Body of pancreas (tissue), 4 donors: Measurements from ENCODE around the gene GPX3. TPM values are rescaled to one million over a fixed set of nuclear protein-coding genes. Genes with fewer than 3 reads are reported as not detected.

Experiments used
- ATAC-seq: fragments of 150-250 bp; one replicate; pipeline ENCODE4 v1.9.1; 2016
- DNase-seq, 4 donors: peaks; one replicate each; pipeline ENCODE4 v3.0.0-alpha.2; 2019
- H3K27ac ChIP-seq, 4 donors: fragments of 200-600 bp; sonication (generic); 1 replicate in 3 of 4; 2 replicates in 1 of 4; pipeline versions ENCODE4 v1.5.1 to v1.6.1; 2016 to 2019; ENCODE audit warnings: mild to moderate bottlenecking in 1 of 4, mixed read lengths in 1 of 4, moderate library complexity in 1 of 4
- H3K27me3 ChIP-seq, 2 donors: fragments of 200-600 bp; sonication (generic); one replicate each; pipeline ENCODE4 v1.6.0; 2016; ENCODE audit warnings: mild to moderate bottlenecking in 1 of 2
- H3K36me3 ChIP-seq, 2 donors: fragments of 200-600 bp; sonication (generic); replicated peaks in 1 of 2; 2 replicates each; pipeline ENCODE4 v1.5.1; 2016; ENCODE audit warnings: low read depth in 2 of 2; ENCODE audit not compliant: insufficient read depth in 1 of 2
- H3K4me1 ChIP-seq: fragments of 200-600 bp; sonication (generic); one replicate; pipeline ENCODE4 v1.6.0; 2016
- H3K4me3 ChIP-seq, 2 donors: fragments of 200-600 bp; sonication (generic); 1 replicate in 1 of 2; 2 replicates in 1 of 2; pipeline ENCODE4 v1.5.1; 2016 to 2019
- H3K9me3 ChIP-seq, 3 donors: fragments of 200-600 bp; sonication (generic); 1 replicate in 2 of 3; 2 replicates in 1 of 3; pipeline ENCODE4 v1.5.1; 2016
- CTCF ChIP-seq, 7 experiments: fragments of 450-650 bp in 4 of 7; fragments of 200-600 bp in 3 of 7; sonication (generic) in 3 of 7; IDR thresholded peaks; one replicate each; pipeline ENCODE4 v1.5.1; 2016 to 2019; ENCODE audit warnings: antibody characterized with exemption in 7 of 7
- POLR2A ChIP-seq, 3 donors: fragments of 450-650 bp; IDR thresholded peaks; one replicate each; pipeline ENCODE4 v1.6.1; 2016; ENCODE audit warnings: antibody characterized with exemption in 3 of 3, mild to moderate bottlenecking in 2 of 3
- WGBS, 2 donors: methylation state at CpG; one replicate each; pipeline ENCODE4 v1.1.5; 2017; 5-methylcytosine and 5-hydroxymethylcytosine counted together
- intact Hi-C: fragments of 100-400 bp; cut with DNase I; formaldehyde crosslinking; loops from one replicate; pipeline ENCODE4 v1.15.1; 2023
- total RNA-seq, 2 donors: library from RNA; depleted of rRNA; stranded (reverse); fragments of >200 nt; gene quantifications; one replicate each; pipeline ENCODE4 v1.1.0, GENCODE V29; 2016

The GPX3 gene
- total RNA-seq, 2 donors from 2014 or later = 686 to 1,482 TPM

DNA sequence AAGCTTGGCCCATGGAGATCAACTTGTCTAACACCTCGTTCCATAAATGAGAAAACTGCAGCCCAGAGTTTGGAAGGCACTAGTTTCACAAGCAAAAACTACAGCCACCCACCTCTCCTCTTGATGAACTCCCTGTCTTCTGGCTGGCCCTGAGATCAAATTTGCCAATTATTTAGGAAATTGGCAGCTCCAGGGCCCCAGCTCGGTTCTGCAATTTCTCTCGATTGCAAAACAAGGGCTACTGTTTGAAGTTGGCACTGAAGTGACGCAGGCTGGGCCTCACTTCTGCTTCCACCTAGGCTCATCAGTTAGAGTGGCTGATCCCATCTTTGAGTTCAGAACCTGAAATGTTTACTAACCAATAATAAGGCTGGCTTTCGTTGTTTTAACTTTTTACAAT lies 3.7 kb upstream of the GPX3 start:
- intact Hi-C loops = no loop called here

DNA sequence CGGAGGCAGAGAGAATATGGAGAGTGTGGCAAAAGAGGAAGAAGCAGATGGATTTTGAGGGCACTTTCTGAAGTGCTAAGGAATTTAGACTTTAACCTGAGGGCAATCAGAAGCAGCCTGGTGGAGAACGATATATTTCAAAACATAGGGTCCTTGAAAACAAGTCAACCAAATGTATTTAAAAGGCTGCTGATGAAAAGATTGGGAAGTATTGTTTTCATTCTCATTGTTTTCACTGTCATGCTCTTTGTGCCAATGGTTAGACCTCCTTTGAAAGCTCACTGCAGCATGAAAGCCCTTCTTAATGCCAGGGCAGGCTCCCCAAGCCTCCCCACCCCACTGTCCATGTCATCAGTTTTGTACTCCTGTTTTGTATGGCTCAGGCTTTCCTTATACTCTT lies 2.5 kb upstream of the GPX3 start:
- no peak for ATAC-seq
- Histone ChIP-seq H3K4me1 (peaks cover 15% of the 10 kb centered on the region), H3K27me3 (no peaks in the 10 kb centered on the region), H3K4me3 (no peak overlapping the region), H3K36me3 (no peaks in the 10 kb centered on the region), H3K27ac (no peak overlapping the region), H3K9me3 (no peaks in the 10 kb centered on the region)
- no peak for DNase-seq
- TF ChIP-seq CTCF (IDR thresholded peaks at IDR 0.05) = no peak
- no peak for TF ChIP-seq POLR2A (IDR thresholded peaks at IDR 0.05)
- intact Hi-C loops = no loop called here
- 73 to 76% methylated on average over 2 of the region's 2 CpGs for WGBS, 2 donors

More for the DNA sequence above, 3.7 kb upstream of the GPX3 start:
- DNase-seq = peak in 1 of 4 donors; percentile 62
- Histone ChIP-seq H3K36me3 (no peaks in the 10 kb centered on the region), H3K27ac (no peak overlapping the region), H3K27me3 (no peaks in the 10 kb centered on the region), H3K9me3 (no peaks in the 10 kb centered on the region), H3K4me1 (peaks cover 14% of the 10 kb centered on the region), H3K4me3 (no peak overlapping the region)
- ATAC-seq = no peak
- WGBS, 2 donors = 55 to 60% methylated on average over 5 of the region's 5 CpGs
- TF ChIP-seq CTCF (IDR thresholded peaks at IDR 0.05) (no peak), POLR2A (IDR thresholded peaks at IDR 0.05) (no peak)

DNA sequence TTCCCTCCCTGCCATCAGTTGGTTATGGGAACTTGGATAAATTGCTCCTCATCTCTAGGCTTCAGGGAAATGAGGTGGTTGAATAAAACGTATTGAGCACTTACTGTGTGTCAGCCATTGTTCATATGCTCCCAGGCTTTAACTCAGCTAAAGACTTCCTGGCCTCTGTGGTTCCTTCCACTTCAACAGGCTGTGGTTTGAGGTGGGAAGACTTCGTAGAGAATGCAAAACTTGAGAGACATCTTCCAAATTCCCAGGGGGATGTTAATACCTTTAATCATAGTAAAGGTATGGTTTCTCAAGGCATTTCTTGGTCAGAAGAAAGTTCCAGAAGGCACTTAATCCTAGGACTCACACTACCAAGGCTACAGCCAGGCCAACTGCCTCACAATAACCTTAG lies 1.5 kb upstream of the GPX3 start:
- no peak overlapping the region for H3K4me3 ChIP-seq
- H3K27ac ChIP-seq = no peak overlapping the region
- no peak for DNase-seq
- no peaks in the 10 kb centered on the region for H3K27me3 ChIP-seq
- WGBS, 2 donors = 63 to 83% methylated on average over 2 of the region's 2 CpGs
- TF ChIP-seq POLR2A (IDR thresholded peaks at IDR 0.05) (no peak), CTCF (IDR thresholded peaks at IDR 0.05) (no peak)
- peaks cover 25% of the 10 kb centered on the region for H3K4me1 ChIP-seq
- intact Hi-C loops = no loop called here
- no peaks in the 10 kb centered on the region for H3K36me3 ChIP-seq
- ATAC-seq = no peak
- no peaks in the 10 kb centered on the region for H3K9me3 ChIP-seq

GRCh38 chr5:151019331-151019730 lies 1.1 kb upstream of the GPX3 start:
- 92 to 95% methylated on average over 2 of the region's 2 CpGs for WGBS, 2 donors
- no peaks in the 10 kb centered on the region for H3K9me3 ChIP-seq
- H3K27me3 ChIP-seq = no peaks in the 10 kb centered on the region
- no peak overlapping the region for H3K4me3 ChIP-seq
- ATAC-seq (no peak), DNase-seq (no peak)
- intact Hi-C loops = no loop called here
- TF ChIP-seq POLR2A (IDR thresholded peaks at IDR 0.05) (no peak), CTCF (IDR thresholded peaks at IDR 0.05) (no peak)
- H3K36me3 ChIP-seq = no peaks in the 10 kb centered on the region
- H3K27ac ChIP-seq = no peak overlapping the region
- H3K4me1 ChIP-seq = peaks cover 30% of the 10 kb centered on the region

- Histone ChIP-seq H3K4me3 (no peak overlapping the region), H3K27ac (peak overlapping the region in 3 of 4 donors; percentile 49 to 62 (median 59)), H3K27me3 (no peaks in the 10 kb centered on the region), H3K9me3 (no peaks in the 10 kb centered on the region), H3K36me3 (no peaks in the 10 kb centered on the region), H3K4me1 (peaks cover 36% of the 10 kb centered on the region)
- DNase-seq (no peak), ATAC-seq (no peak)
- 83 to 85% methylated on average over 6 of the region's 6 CpGs for WGBS, 2 donors
- intact Hi-C loops = no loop called here
- TF ChIP-seq CTCF (IDR thresholded peaks at IDR 0.05) (no peak), POLR2A (IDR thresholded peaks at IDR 0.05) (no peak)
These were observed 1.4 kb downstream of the GPX3 start for GRCh38 chr5:151021746-151022145.
